Ishikawa (cell line): ENCODE measurements around the gene CEP295NL.

ENCODE experiments used
- CEBPB ChIP-seq: IDR thresholded peaks from 2 replicates; pipeline ENCODE4 v1.6.1; 2012
- EP300 ChIP-seq: IDR thresholded peaks from 2 replicates; pipeline ENCODE4 v1.6.1; 2012; ENCODE audit warnings: borderline replicate concordance
- REST ChIP-seq: IDR thresholded peaks from 2 replicates; pipeline ENCODE4 v1.6.1; 2012; ENCODE audit warnings: low read depth, mild to moderate bottlenecking
- TCF12 ChIP-seq: IDR thresholded peaks from 2 replicates; pipeline ENCODE4 v1.6.1; 2012; ENCODE audit warnings: low read depth
- ZBTB7A ChIP-seq: IDR thresholded peaks from 2 replicates; pipeline ENCODE4 v1.6.1; 2012; ENCODE audit warnings: low read depth
- TF ChIP-seq, protein P1 (sequence below): IDR thresholded peaks from 2 replicates; pipeline ENCODE4 v1.6.1; 2012

GRCh38 chr17:78890498-78890897, 12.5 kb downstream of the CEP295NL start:
- TF ChIP-seq ZBTB7A: no peak
- TF ChIP-seq TCF12: no peak
- TF ChIP-seq, protein P1, sequence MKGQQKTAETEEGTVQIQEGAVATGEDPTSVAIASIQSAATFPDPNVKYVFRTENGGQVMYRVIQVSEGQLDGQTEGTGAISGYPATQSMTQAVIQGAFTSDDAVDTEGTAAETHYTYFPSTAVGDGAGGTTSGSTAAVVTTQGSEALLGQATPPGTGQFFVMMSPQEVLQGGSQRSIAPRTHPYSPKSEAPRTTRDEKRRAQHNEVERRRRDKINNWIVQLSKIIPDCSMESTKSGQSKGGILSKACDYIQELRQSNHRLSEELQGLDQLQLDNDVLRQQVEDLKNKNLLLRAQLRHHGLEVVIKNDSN: no peak
- no peak for TF ChIP-seq REST
- TF ChIP-seq EP300: no peak
- TF ChIP-seq CEBPB: no peak
